ENCODE results near the gene CRISP3.
"Not testable (repeated sequence)": the region's sequence is repeated elsewhere in the genome, so short reads cannot be mapped to it uniquely, and the experiment has no call there.

CRISP3 gene

GRCh38 chr6:49744259-49744658, at the start of gene CRISP3:
CRISP3 (minus strand) TSS chr6:49744388; CDS start chr6:49744367, 21 bp downstream.
- no peak for DNase-seq (ENCODE audit: low read depth)

GRCh38 chr6:49790341-49790740, 46.2 kb upstream of the CRISP3 start:
- DNase-seq (ENCODE audit: low read depth): no peak

GRCh38 chr6:49787176-49787575, 43.0 kb upstream of the CRISP3 start, which contains the start of gene PGK2:
PGK2 (minus strand) TSS chr6:49787285; CDS start chr6:49787187, 98 bp downstream.
- no peak for DNase-seq (ENCODE audit: low read depth)

- no peak for DNase-seq (ENCODE audit: low read depth)
Observed at GRCh38 chr6:49784272-49784671, 40.1 kb upstream of the CRISP3 start.

- DNase-seq (ENCODE audit: low read depth): no peak
Observed at GRCh38 chr6:49782725-49783124, 38.5 kb upstream of the CRISP3 start.

GRCh38 chr6:49782293-49782692, 38.1 kb upstream of the CRISP3 start:
- DNase-seq (ENCODE audit: low read depth): no peak

- no peak for DNase-seq (ENCODE audit: low read depth)
Observed at GRCh38 chr6:49776444-49776843, 32.3 kb upstream of the CRISP3 start.

- no peak for DNase-seq (ENCODE audit: low read depth)
Observed at GRCh38 chr6:49775043-49775442, 30.9 kb upstream of the CRISP3 start.

- DNase-seq (ENCODE audit: low read depth): no peak
Observed at GRCh38 chr6:49772285-49772684, 28.1 kb upstream of the CRISP3 start.

- DNase-seq (ENCODE audit: low read depth): no peak
Observed at GRCh38 chr6:49766762-49767161, 22.6 kb upstream of the CRISP3 start.

GRCh38 chr6:49764571-49765236, 20.5 kb upstream of the CRISP3 start:
- DNase-seq (ENCODE audit: low read depth): no peak

GRCh38 chr6:49743429-49743828, 759 bp downstream of the CRISP3 start:
- no peak for DNase-seq (ENCODE audit: low read depth)

- DNase-seq (ENCODE audit: low read depth): no peak
Observed at GRCh38 chr6:49739423-49739822, 4.8 kb downstream of the CRISP3 start.

- DNase-seq (ENCODE audit: low read depth): no peak
Observed at GRCh38 chr6:49736017-49736508, 8.1 kb downstream of the CRISP3 start.

GRCh38 chr6:49733680-49734079, 10.5 kb downstream of the CRISP3 start:
- no peak for DNase-seq (ENCODE audit: low read depth)

- no peak for DNase-seq (ENCODE audit: low read depth)
Observed at GRCh38 chr6:49732781-49733180, 11.4 kb downstream of the CRISP3 start.

GRCh38 chr6:49730251-49730650, 13.9 kb downstream of the CRISP3 start:
- no peak for DNase-seq (ENCODE audit: low read depth)

- DNase-seq (ENCODE audit: low read depth): not testable (repeated sequence)
Observed at GRCh38 chr6:49723917-49724316, 20.3 kb downstream of the CRISP3 start.

- DNase-seq (ENCODE audit: low read depth): no peak
Observed at GRCh38 chr6:49721297-49721696, 22.9 kb downstream of the CRISP3 start.

GRCh38 chr6:49720372-49720771, 23.8 kb downstream of the CRISP3 start:
- no peak for DNase-seq (ENCODE audit: low read depth)

- DNase-seq (ENCODE audit: low read depth): no peak
Observed at GRCh38 chr6:49713346-49713745, 30.8 kb downstream of the CRISP3 start, which contains the start of gene CRISP2. CRISP2 (minus strand) TSS chr6:49713543; CDS start chr6:49709196, 4,347 bp downstream.

- no peak for DNase-seq (ENCODE audit: low read depth)
Observed at GRCh38 chr6:49698478-49698877, 45.7 kb downstream of the CRISP3 start.

GRCh38 chr6:49693512-49693911, 50.7 kb downstream of the CRISP3 start:
- no peak for DNase-seq (ENCODE audit: low read depth)

- DNase-seq (ENCODE audit: low read depth): no peak
Observed at GRCh38 chr6:49692534-49692933, 51.7 kb downstream of the CRISP3 start.
